GM19467 (cell line): ENCODE data around the gene WBP11.
"Not testable (repeated sequence)": the region's sequence is repeated elsewhere in the genome, so short reads cannot be mapped to it uniquely, and the experiment has no call there.

Source experiments
- ATAC-seq: cut with Tn5 transposase; IDR thresholded peaks from one replicate; pipeline ENCODE4 v1.9.1; 2021; ENCODE audit warnings: mild to moderate bottlenecking, moderate library complexity; ENCODE audit not compliant: unreplicated experiment

Gene WBP11

GRCh38 chr12:14774074-14774905 lies 29.0 kb downstream of the WBP11 start:
- ATAC-seq = peak; percentile 48

- ATAC-seq = no peak
Observed at GRCh38 chr12:14773685-14774073, 29.6 kb downstream of the WBP11 start.

- ATAC-seq = no peak
Observed at GRCh38 chr12:14772946-14773345, 30.3 kb downstream of the WBP11 start.

- no peak for ATAC-seq
Observed at GRCh38 chr12:14771651-14772137, 31.6 kb downstream of the WBP11 start.

DNA sequence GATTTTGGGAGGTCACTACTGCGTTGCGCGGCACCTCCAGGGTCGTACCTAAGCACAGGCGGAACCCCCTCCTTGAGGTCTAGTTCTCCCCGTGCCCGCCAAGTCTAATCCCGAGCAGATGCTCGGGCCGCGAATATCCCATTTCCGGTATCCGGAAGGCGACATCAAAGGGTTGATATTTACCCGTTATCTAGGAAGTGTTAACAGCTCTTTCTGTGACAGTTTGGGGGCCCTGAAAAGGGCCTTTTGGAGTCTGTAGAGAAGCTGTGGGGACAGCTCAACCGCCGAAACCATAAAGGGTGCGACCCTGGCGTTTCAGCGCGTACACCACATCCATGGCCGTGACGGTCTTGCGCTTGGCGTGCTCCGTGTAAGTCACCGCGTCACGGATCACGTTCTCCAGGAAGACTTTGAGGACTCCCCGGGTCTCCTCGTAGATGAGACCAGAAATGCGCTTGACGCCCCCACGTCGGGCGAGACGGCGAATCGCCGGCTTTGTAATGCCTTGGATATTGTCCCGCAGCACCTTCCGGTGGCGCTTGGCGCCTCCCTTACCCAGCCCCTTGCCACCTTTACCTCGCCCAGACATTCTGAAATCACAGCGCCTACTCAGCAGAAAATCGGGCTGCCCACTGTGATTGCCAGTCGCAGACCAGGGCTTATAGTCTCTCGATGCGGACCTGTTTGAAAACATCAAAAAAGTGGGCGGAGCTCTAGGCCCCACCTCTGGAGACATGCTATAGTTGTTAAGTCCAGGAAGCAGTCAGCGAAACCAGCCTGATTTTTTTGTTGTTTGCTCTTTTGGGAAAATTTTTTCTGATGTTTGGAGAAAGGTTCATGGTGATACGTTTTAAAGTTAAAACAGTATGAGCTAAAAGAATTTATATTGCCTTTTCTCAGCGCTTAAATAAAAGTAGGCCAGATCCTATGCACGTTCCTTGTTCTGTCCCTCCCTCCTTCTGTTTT lies 32.5 kb downstream of the WBP11 start:
- peak; percentile 28 for ATAC-seq

GRCh38 chr12:14769969-14770495 lies 33.2 kb downstream of the WBP11 start:
- peak; percentile 39 for ATAC-seq

DNA sequence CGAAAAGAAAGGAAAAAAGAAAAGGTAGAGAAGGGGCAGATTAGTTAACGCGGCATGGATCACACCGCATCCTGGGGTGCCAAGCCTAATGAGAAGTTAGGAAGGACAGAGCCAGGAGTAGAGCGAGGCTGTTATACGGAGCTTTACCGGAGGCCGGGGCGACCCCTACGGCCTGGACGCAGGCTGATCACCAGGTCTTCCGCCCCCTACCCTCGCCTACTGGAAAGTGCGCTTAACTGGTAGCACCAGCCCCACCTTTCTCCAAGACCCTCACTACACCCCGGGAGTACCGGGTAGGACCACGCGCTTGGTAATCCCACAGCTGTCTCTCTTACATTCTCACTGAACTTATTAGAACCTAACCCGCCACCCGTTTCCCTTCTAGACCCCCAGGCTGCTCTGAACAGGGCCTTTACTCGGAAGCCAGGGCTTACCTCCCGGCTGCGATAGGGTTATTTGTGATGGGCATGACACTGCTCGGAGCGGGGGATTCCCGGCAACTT lies 33.8 kb downstream of the WBP11 start:
- no peak for ATAC-seq

DNA sequence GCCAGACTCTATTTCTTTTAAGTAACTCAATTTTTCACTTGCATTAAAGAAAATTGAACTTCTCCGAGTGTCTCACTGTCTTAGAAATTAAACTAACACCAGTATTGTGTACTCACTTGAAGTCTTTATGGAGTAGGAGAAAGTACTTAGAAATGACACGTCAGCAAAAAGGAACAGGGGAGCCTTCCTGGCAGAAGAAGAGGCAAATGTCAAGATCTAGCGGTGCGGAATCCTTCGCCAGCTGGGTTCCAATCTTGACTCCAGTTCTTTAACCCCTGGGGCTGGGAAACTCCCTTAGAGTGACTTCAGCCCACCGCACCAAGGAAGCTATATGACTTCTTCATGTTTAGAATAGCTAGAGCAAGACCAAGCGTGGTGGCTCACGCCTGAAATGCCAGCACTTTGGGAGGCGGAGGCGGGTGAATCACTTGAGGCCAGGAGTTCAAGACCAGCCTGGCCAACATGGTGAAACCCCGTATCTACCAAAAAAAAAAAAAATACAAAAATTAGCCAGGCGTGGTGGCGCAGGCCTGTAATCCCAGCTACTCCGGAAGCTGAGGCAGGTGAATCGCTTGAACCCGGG lies 34.4 kb downstream of the WBP11 start:
- ATAC-seq = no peak

DNA sequence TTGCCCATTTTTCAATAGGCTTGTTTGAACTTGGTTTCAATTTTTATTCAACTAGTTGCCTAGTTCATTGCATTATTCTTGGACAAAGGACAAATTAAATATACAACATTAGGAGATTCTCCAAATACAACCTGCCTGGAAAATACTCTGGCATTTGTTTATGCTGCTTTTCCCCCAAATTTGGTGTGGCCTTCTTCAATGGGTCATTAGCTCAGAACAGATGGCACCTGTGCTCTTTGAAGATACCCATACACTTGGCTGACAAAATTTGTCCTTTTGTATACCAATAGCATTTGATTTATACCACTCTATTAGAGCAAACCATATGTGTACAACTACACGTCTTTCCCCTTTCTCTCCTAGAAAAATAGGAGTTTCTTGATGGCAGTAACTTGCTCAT lies 35.7 kb downstream of the WBP11 start:
- ATAC-seq = no peak

DNA sequence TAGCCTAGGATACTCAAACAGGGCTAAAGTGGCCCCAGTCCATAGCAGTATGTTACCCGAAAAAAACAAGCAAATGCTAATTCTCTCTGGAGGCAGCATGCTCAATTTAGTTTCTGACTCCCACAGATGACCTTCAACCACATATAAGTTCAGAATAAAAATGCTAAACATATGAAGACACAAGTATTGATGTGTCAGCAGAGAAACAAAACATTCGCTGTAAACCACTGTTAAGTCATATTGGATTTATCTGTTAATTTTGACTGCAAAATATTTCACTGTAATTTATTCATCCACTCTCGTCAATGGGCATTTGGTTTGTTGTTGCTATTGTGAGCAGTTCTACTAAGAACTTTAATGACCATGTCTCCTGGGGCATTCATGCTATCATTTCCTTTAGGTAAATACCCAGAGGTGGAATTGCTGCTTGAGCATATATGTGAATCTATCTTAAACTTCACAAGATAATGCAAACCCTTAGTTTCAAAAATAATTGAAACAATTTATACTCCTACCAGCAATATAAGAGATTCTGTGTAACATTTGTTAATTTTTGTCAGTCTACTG lies 36.5 kb downstream of the WBP11 start:
- ATAC-seq = no peak

GRCh38 chr12:14766020-14766419 lies 37.3 kb downstream of the WBP11 start:
- not testable (repeated sequence) for ATAC-seq

GRCh38 chr12:14765398-14765797 lies 37.9 kb downstream of the WBP11 start:
- ATAC-seq = no peak

DNA sequence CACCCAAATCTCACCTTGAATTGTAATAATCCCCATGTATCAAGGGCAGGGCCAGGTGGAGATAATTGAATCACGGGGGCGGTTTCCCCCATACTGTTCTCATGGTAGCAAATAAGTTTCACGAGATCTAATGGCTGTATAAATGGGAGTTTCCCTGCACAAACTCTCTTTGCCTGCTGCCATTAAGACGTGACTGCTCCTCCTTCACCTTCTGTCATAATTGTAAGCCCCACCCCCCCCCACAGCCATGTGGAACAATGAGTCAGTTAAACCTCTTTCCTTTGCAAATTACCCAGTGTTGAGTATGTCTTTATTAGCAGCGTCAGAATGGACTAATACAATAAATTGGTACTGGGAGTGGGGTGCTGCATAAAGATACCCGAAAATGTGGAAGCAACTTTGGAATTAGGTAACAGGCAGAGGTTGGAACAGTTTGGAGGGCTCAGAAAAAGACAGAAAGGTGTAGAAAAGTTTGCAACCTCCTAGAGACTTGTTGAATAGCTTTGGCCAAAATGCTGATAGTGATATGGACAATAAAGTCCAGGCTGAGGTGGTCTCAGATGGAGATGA lies 43.5 kb downstream of the WBP11 start:
- ATAC-seq = not testable (repeated sequence)

DNA sequence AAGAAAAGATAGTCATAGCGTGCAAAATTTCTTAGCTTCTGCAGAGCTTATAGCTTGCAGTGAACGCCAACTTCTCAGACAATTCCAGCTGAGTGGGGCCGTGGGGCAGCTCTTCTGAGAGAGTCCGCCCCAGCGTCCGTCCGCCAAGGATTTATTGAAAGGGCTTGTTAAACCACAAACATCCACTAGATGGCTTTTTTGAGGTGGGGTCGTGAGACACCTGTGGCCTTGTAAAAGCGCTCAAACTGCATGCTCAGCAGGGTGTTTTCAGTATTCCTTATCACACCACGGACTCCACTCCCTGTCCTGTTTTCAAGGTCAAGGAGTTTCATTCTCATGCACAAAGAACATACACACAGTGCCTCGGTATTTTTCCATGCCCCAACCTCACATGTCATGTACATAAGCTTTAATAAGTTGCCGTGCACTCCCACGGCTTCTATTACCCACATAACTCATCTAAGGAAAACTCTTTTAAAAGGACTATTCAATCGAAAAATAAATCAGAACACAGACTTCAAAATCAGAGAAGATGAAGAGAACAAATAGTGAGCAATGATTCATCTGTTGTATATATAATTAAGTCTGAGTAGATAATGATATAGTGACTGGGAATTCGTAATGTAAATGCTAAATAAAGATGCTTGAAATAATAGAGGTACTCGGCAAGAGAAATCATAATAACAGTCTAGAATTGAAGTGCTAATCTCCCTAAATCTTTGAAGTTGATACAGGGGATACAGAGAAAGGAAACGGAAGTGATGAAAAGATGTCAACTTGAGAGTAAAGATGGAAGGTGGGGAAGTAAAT lies 46.7 kb downstream of the WBP11 start:
- no peak for ATAC-seq

GRCh38 chr12:14751986-14752385 lies 51.3 kb downstream of the WBP11 start:
- ATAC-seq = no peak

DNA sequence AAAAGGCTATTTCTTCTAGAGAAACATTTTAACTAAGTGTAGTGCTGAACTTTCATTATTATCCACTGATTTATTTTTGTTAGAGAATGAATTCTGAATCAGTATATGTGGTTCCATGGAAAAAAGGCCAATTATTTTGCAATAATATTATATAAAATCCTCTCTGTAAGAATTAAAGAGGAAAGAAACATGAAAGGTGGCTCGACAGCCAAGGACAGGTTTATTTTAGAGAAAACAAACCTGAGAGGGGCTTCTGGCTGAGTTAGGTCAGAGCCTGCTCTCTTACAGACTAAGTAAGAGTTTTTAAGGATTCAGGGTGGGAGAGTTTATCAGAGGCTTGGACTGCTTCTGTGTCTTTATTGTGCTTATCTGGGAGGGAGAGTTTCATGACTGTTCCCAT lies 60.2 kb downstream of the WBP11 start:
- no peak for ATAC-seq

DNA sequence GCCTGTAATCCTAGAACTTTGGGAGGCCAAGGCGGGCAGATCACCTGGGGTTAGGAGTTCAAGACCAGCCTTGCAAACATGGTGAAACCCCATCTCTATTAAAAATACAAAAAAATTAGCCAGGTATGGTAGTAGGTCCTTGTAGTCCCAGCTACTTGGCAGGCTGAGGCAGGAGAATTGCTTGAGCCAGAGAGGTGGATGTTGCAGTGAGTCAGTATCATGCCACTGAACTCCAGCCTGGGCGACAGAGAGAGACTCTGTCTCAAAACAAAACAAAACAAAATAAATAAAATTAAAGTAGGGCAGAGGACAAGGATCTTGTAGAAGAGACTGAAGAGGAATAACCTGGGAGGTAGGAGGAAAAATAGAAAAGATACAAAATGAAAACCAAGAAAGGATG lies 61.3 kb downstream of the WBP11 start:
- no peak for ATAC-seq

- ATAC-seq = no peak
Observed at GRCh38 chr12:14741153-14741552, 62.1 kb downstream of the WBP11 start.

DNA sequence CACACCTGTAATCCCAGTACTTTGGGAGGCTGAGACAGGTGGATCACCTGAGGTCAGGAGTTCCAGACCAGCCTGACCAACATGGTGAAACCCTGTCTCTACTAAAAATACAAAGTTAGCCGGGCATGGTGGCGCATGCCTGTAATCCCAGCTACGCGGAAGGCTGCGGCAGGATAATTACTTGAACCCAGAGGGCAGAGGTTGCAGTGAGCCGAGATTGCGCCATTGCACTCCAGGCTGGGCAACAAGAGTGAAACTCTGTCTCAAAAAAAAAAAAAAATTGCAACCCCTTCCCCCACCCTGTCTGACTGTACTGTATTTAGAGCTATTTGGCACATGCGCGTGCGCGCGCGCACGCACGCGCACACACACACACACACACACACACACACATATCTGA lies 66.8 kb downstream of the WBP11 start:
- ATAC-seq = not testable (repeated sequence)
